Right cardiac atrium (tissue), 5 donors: Measurements from ENCODE around the gene CPSF2. TPM values are rescaled to one million over a fixed set of nuclear protein-coding genes. Genes with fewer than 3 reads are reported as not detected.
"Not testable (repeated sequence)": the region's sequence is repeated elsewhere in the genome, so short reads cannot be mapped to it uniquely, and the experiment has no call there.

Source experiments
- ATAC-seq, 2 donors: fragments of 200-7000 bp; cut with Tn5 transposase; one replicate each; pipeline versions ENCODE4 v1.8.0 to v1.9.1; 2020; ENCODE audit warnings: moderate library complexity in 2 of 2, mild to moderate bottlenecking in 1 of 2
- DNase-seq, 3 donors: peaks; one replicate each; pipeline ENCODE4 v3.0.0-alpha.2; 2020
- H3K27ac ChIP-seq: one replicate; pipeline ENCODE4 v1.5.1; 2013; ENCODE audit warnings: mild to moderate bottlenecking, low read length, control low read depth, moderate library complexity
- H3K27me3 ChIP-seq: one replicate; pipeline ENCODE4 v1.6.1; 2013; ENCODE audit not compliant: control insufficient read depth, insufficient read depth
- H3K4me1 ChIP-seq: one replicate; pipeline ENCODE4 v1.6.1; 2013; ENCODE audit warnings: low read length; ENCODE audit not compliant: control insufficient read depth, insufficient read depth
- H3K4me3 ChIP-seq: one replicate; pipeline ENCODE4 v1.5.1; 2013; ENCODE audit warnings: low read length, control low read depth
- H3K9me3 ChIP-seq: one replicate; pipeline ENCODE4 v1.6.1; 2013; ENCODE audit warnings: low read length; ENCODE audit not compliant: control insufficient read depth
- WGBS: extraction: QIAGEN DNeasy Blood & Tissue Kit; methylation state at CpG from one replicate; pipeline ENCODE4 v1.1.7; 2013; 5-methylcytosine and 5-hydroxymethylcytosine counted together
- intact Hi-C, 4 donors: fragments of 100-400 bp; cut with DNase I; formaldehyde crosslinking; loops; one replicate each; pipeline versions ENCODE4 v1.11.0 to v1.14.0; 2022 to 2023
- polyA plus RNA-seq: library from polyadenylated mRNA; stranded (reverse); fragments of 200-250 nt; gene quantifications from one replicate; pipeline ENCODE4 v1.2.3, GENCODE V29; 2013
- total RNA-seq, 4 donors: library from RNA; stranded (reverse); fragmentation: NEBNext Ultra II Directional; extraction: Animal tissue kit (Norgen Biotek cat#: 25700); gene quantifications; one replicate each; pipeline ENCODE4 v1.2.1, GENCODE V29; 2021
- donor health status: healthy with polysubstance abuse.
- donor health status: DM: no; HTN: yes; CAD: no.
- donor health status: DM: no; HTN: no; CAD: no.
- donor health status: DM: no; HTN: yes; CAD: no; lungs with severe emphysema.
- donor health status: DM: yes; HTN: yes; CAD: no.

Gene CPSF2
- total and polyA plus RNA-seq, 5 donors, result 9.3 to 51.1 (median 39.6) TPM

DNA sequence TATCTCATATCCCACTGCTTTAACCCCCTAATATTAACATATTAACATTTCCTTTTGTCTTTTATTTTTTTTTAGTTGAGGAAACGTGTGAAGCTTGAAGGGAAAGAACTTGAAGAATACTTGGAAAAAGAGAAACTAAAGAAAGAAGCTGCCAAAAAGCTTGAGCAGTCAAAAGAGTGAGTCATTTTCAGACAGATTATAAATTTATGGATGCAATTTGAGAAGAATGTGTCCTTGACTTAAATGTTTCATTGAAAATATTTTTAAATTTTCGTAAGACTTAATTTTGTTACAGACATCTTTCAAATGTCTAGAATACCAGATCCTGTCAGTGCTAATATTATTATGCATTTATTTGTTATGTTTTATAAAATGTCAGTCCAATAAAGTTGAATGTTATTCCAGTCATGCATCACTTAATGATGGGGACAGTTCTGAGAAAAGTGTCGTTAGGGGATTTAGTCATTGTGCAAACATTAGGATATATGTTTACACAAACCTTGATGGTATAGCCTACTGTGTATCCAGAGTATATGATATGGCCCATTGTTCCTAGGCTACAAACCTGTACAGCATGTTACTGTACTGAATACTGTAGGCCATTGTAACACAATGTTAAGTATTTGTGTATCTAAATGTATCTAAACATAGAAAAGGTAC is 32.6 kb downstream of the CPSF2 start:
- 62% methylated on average over 3 of the region's 3 CpGs for WGBS
- Histone ChIP-seq H3K4me3 (no peak overlapping the region), H3K4me1 (no peaks in the 10 kb centered on the region), H3K27ac (no peak overlapping the region), H3K27me3 (no peaks in the 10 kb centered on the region), H3K9me3 (no peaks in the 10 kb centered on the region)
- no peak for ATAC-seq
- intact Hi-C loops, result loop anchor here in 1 of 4 donors (10.0 kb wide), 1 partner anchor 300 kb away; no protein-coding TSS in a partner anchor
- DNase-seq, result no peak

DNA sequence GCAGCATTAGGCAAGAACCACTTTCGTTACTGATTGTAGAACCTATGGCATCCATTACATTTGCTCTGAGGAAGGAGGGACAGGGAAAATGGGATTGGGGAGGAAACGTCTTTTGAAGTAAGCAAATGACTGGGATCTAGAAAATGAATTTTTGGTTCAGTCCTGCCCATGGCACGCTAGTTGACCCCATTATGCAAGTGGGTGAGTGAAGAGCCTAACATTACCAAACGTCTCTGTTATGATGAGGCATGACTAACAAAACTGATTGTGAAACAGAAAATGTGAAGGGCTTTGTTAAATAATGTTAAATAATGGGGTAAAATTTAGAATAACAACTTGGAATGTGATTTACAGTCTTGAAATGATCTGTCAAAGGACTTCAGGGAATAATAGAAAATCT is 38.9 kb downstream of the CPSF2 start:
- no peaks in the 10 kb centered on the region for H3K27me3 ChIP-seq
- H3K4me1 ChIP-seq, result no peaks in the 10 kb centered on the region
- ATAC-seq, result no peak
- H3K4me3 ChIP-seq, result no peak overlapping the region
- intact Hi-C loops, result no loop called here
- no peaks in the 10 kb centered on the region for H3K9me3 ChIP-seq
- H3K27ac ChIP-seq, result peak overlapping the region; percentile 37
- peak in 1 of 3 donors; percentile 27 for DNase-seq
- WGBS, result 52% methylated on average over 4 of the region's 4 CpGs

DNA sequence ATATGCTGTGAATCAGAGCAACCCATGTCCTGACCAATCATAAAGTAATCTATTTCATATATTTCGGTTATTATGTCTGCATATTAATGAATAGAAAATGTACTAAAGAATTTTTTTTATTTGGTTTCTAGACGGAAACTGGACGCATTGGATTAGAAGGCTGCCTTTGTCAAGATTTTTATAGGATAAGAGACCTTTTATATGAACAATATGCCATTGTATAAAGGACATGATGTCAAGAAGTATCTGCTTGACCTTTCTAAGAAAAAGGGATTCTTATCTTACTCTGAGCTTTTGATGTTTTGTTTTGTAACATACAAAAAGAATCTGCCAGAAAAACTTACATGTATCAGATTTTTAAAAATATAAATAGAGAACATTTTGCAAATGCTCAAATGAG is 39.8 kb downstream of the CPSF2 start:
- Histone ChIP-seq H3K27ac (no peak overlapping the region), H3K9me3 (no peaks in the 10 kb centered on the region), H3K4me1 (no peaks in the 10 kb centered on the region), H3K27me3 (no peaks in the 10 kb centered on the region), H3K4me3 (no peak overlapping the region)
- no peak for DNase-seq
- no peak for ATAC-seq
- intact Hi-C loops, result no loop called here
- 78% methylated on average over 3 of the region's 3 CpGs for WGBS

DNA sequence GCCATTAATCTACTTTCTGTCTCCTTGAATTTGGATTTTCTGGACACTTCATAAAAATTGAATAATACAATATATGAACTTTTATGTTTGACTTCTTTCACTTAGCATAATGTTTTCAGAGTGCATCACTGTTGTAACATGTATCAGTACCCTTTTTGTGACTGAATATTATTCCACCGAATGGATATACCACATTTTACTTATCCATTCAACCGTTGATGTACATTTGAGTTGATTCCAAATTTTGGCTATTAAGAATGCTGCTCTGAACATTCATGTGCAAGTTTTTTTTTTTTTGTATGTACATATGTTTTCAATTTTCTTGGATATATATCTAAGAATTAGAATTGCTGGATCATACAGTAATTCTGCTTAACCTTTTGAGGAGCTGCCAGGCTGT is 43.2 kb downstream of the CPSF2 start:
- no peak overlapping the region for H3K27ac ChIP-seq
- DNase-seq (no peak), ATAC-seq (no peak)
- H3K4me3 ChIP-seq, result no peak overlapping the region
- 94% methylated on average over 2 of the region's 2 CpGs for WGBS
- H3K27me3 ChIP-seq, result no peaks in the 10 kb centered on the region
- intact Hi-C loops, result no loop called here
- H3K4me1 ChIP-seq, result no peaks in the 10 kb centered on the region
- H3K9me3 ChIP-seq, result no peaks in the 10 kb centered on the region

DNA sequence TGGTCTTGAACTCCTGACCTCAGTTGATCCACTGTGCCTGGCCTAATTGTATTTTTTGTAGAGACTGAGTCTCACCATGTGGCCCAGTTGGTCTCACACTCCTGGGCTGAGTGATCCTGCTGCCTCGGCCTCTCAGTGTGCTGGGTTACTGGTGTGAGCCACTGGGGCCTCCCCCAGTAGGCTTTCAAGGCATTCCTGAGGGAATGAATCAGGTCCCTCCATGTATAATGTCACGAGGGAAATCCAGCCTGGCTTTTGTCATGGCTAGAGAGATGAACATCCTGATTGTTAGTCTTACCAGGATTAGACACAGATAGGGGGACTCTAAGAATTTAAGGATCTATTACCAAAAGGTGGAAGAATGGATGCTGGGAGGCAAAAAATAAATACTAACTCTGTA is 51.9 kb downstream of the CPSF2 start:
- H3K9me3 ChIP-seq, result no peaks in the 10 kb centered on the region
- DNase-seq (no peak), ATAC-seq (no peak)
- 81% methylated on average over 2 of the region's 2 CpGs for whole genome bisulfite sequencing
- no peak overlapping the region for H3K4me3 ChIP-seq
- no peak overlapping the region for H3K27ac ChIP-seq
- H3K27me3 ChIP-seq, result no peaks in the 10 kb centered on the region
- no peaks in the 10 kb centered on the region for H3K4me1 ChIP-seq
- intact Hi-C loops, result no loop called here

DNA sequence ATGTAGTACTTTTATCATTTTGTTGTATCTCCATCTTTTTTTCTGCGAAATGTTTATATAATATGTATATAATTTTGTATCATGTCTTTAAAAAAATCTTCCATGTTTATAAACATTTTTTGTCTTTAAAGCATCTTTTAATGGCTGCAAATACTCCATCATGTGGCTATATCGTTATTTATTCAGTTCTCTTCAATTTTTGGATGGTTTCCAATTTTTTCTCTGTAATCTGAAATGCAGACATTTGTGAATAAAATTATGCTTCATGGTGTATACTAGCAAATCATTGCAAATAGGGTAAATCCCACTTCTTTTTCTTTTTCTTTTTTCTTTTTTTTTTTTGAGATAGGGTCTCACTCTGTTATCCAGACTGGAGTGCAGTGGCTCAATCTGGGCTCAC is 54.0 kb downstream of the CPSF2 start:
- intact Hi-C loops, result no loop called here
- WGBS, result 58% methylated on average over 2 of the region's 2 CpGs

DNA sequence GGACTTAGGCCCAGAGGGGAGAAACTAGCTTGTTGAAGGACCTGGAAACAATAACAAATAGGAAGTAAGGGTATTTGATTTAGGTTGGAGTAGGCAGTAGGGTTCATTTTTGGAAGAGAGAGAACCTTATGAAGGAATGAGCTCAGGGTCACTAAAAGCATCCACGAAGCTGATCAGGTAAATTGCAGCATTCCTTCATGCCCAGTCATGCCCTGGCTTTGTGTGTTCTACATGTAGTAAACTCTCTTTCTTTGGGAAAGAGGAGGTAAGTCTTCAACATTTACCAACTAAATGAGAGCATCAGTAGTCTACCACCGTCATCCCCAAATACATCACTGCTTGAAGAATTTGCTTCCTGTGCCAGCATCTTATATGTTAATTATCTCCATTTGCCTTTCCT is 54.7 kb downstream of the CPSF2 start:
- no peak for ATAC-seq
- intact Hi-C loops, result no loop called here
- WGBS, result 79% methylated on average over 2 of the region's 2 CpGs
- no peaks in the 10 kb centered on the region for H3K27me3 ChIP-seq
- DNase-seq, result no peak
- H3K4me3 ChIP-seq, result no peak overlapping the region
- H3K9me3 ChIP-seq, result no peaks in the 10 kb centered on the region
- H3K4me1 ChIP-seq, result no peaks in the 10 kb centered on the region
- H3K27ac ChIP-seq, result no peak overlapping the region

More for the DNA sequence above, 54.0 kb downstream of the CPSF2 start:
- no peaks in the 10 kb centered on the region for H3K9me3 ChIP-seq
- DNase-seq (no peak), ATAC-seq (no peak)
- no peaks in the 10 kb centered on the region for H3K4me1 ChIP-seq
- H3K4me3 ChIP-seq, result no peak overlapping the region
- no peaks in the 10 kb centered on the region for H3K27me3 ChIP-seq
- H3K27ac ChIP-seq, result no peak overlapping the region

DNA sequence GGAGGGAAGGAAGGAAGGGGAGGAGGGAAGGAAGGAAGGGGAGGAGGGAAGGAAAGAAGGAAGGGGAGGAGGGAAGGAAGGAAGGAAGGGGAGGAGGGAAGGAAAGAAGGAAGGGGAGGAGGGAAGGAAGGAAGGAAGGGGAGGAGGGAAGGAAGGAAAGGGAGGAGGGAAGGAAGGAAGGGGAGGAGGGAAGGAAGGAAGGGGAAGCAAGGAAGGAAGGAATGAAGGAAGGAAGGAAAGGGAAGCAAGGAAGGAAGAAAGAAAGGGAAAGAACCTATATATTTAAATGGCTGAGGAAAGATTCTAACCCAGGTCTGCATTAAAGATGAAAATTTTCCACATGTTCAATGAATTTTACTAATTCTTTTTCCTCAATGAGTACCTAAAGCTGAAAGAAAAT is 57.4 kb downstream of the CPSF2 start:
- H3K4me1 ChIP-seq, H3K27ac ChIP-seq, H3K9me3 ChIP-seq, H3K4me3 ChIP-seq, H3K27me3 ChIP-seq, intact Hi-C loops, DNase-seq, ATAC-seq: not testable (repeated sequence)

DNA sequence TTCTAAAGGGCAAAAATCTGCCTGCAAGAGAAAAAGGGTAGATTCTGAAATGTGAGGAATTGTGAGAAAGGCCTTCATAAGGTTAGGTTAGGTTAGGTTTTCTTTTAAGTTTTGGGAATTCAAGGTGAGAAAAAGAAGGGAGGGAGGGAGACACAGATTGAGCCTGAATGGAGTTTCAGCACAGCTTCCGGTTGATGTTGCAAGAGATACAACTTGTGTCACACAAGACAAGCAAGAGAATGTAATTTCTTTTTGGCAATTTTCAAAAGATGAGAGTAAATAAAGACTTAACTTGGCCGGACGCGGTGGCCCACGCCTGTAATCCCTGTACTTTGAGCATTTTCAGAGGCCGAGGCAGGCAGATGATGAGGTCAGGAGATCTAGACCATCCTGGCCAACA is 63.8 kb downstream of the CPSF2 start:
- no peaks in the 10 kb centered on the region for H3K9me3 ChIP-seq
- intact Hi-C loops, result no loop called here
- no peak overlapping the region for H3K27ac ChIP-seq
- ATAC-seq (no peak), DNase-seq (no peak)
- H3K27me3 ChIP-seq, result no peaks in the 10 kb centered on the region
- WGBS, result 90% methylated on average over 6 of the region's 6 CpGs
- H3K4me3 ChIP-seq, result no peak overlapping the region
- no peaks in the 10 kb centered on the region for H3K4me1 ChIP-seq

DNA sequence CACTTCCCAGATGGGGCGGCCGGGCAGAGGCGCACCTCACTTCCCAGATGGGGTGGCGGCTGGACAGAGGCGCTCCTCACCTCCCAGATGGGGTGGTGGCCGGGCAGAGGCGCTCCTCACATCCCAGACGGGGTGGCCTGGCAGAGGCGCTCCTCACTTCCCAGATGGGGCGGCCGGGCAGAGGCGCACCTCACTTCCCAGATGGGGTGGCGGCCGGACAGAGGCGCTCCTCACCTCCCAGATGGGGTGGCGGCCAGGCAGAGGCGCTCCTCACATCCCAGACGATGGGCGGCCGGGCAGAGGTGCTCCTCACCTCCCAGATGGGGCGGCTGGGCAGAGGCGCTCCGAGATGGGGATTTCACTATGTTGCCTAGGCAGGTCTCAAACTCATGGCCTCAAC is 65.8 kb downstream of the CPSF2 start:
- DNase-seq, H3K4me3 ChIP-seq, intact Hi-C loops, H3K4me1 ChIP-seq, H3K9me3 ChIP-seq, H3K27me3 ChIP-seq, H3K27ac ChIP-seq, ATAC-seq: not testable (repeated sequence)
- 95% methylated on average over 23 of the region's 23 CpGs for WGBS

DNA sequence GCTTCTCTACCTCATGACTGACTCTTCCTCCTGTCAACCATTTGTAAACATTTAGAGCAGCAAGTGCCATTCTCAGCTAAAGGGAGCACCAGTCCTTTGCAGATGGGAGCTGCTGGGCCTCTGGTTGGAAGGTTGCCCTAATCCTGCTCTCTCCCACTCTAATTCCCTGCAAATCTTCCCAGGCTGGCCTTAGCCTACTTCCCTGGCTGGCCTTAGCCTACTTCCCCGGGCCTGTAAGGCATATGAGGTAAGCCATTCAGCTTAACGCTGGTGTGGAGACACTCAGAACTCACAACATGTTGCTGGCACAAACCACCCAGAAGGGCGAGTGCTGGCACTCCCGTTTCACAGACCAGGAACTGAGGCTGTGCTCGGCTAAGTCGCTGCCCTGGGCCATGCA is 69.0 kb downstream of the CPSF2 start:
- H3K9me3 ChIP-seq, result no peaks in the 10 kb centered on the region
- ATAC-seq (peak in 1 of 2 donors; percentile 33), DNase-seq (no peak)
- no peak overlapping the region for H3K27ac ChIP-seq
- intact Hi-C loops, result no loop called here
- H3K4me3 ChIP-seq, result no peak overlapping the region
- H3K27me3 ChIP-seq, result no peaks in the 10 kb centered on the region
- WGBS, result 73% methylated on average over 6 of the region's 6 CpGs
- H3K4me1 ChIP-seq, result no peaks in the 10 kb centered on the region

DNA sequence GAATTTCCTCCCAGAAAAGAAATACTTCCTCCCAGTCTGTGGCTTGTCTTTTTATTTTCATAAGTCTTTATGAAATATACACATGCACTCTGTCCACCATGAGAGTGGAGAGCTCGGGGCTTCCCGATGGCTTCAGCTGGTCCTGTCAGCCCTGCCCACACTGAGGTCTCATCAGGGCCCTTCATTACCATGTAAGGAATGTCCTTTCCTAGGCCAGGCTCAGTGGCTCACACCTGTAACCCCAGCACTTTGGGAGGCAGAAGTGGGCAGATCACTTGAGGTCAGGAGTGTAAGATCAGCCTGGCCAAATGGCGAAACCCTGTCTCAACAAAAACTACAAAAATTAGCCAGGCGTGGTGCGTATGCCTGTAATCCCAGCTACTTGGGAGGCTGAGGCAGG is 77.0 kb downstream of the CPSF2 start:
- WGBS, result 82% methylated on average over 5 of the region's 5 CpGs
- Histone ChIP-seq H3K9me3 (no peaks in the 10 kb centered on the region), H3K4me3 (no peak overlapping the region), H3K27ac (no peak overlapping the region), H3K27me3 (peaks cover 2% of the 10 kb centered on the region), H3K4me1 (no peaks in the 10 kb centered on the region)
- ATAC-seq, result no peak
- intact Hi-C loops, result no loop called here
- DNase-seq, result no peak
